Measurements from ENCODE around the gene DAB2IP. TPM values are rescaled to one million over a fixed set of nuclear protein-coding genes. Genes with fewer than 3 reads are reported as not detected.

The DAB2IP gene
- total RNA-seq, 3 donors from 2014 or later = 109 to 157 (median 111) TPM

GRCh38 chr9:121754655-121755436 lies 103.4 kb downstream of the DAB2IP start:
- peak in 1 of 3 donors; percentile 46 for DNase-seq
- intact Hi-C loops (cut with DNase I, micrococcal nuclease) = no loop called here
- H3K9me3 ChIP-seq = no peaks in the 10 kb centered on the region
- no peaks in the 10 kb centered on the region for H3K4me1 ChIP-seq (ENCODE audit: low read depth)
- H3K36me3 ChIP-seq (ENCODE audit: low read depth) = peaks cover 3% of the 10 kb centered on the region
- no peak for ATAC-seq
- no peak for TF ChIP-seq CTCF (IDR thresholded peaks at IDR 0.05)
- no peak overlapping the region for H3K4me3 ChIP-seq

- no peak overlapping the region for H3K4me3 ChIP-seq
- DNase-seq = peak in 1 of 3 donors; percentile 22
- no peaks in the 10 kb centered on the region for H3K9me3 ChIP-seq
- intact Hi-C loops (cut with DNase I, micrococcal nuclease) = no loop called here
- no peaks in the 10 kb centered on the region for H3K4me1 ChIP-seq (ENCODE audit: low read depth)
- H3K36me3 ChIP-seq (ENCODE audit: low read depth) = peaks cover 3% of the 10 kb centered on the region
- no peak for ATAC-seq
- TF ChIP-seq CTCF (IDR thresholded peaks at IDR 0.05) = no peak
Observed at GRCh38 chr9:121755581-121755980, 104.1 kb downstream of the DAB2IP start.

- H3K4me1 ChIP-seq (ENCODE audit: low read depth) = no peaks in the 10 kb centered on the region
- H3K9me3 ChIP-seq = no peaks in the 10 kb centered on the region
- peaks cover 3% of the 10 kb centered on the region for H3K36me3 ChIP-seq (ENCODE audit: low read depth)
- DNase-seq (peak in 1 of 3 donors; percentile 37), ATAC-seq (no peak)
- intact Hi-C loops (cut with DNase I, micrococcal nuclease) = no loop called here
- no peak for TF ChIP-seq CTCF (IDR thresholded peaks at IDR 0.05)
- no peak overlapping the region for H3K4me3 ChIP-seq
Observed at GRCh38 chr9:121756474-121757280, 105.2 kb downstream of the DAB2IP start.

- peaks cover 3% of the 10 kb centered on the region for H3K36me3 ChIP-seq (ENCODE audit: low read depth)
- H3K9me3 ChIP-seq = no peaks in the 10 kb centered on the region
- TF ChIP-seq CTCF (IDR thresholded peaks at IDR 0.05) = no peak
- H3K4me1 ChIP-seq (ENCODE audit: low read depth) = no peaks in the 10 kb centered on the region
- no peak for DNase-seq
- ATAC-seq = no peak
- intact Hi-C loops (cut with DNase I, micrococcal nuclease) = no loop called here
- no peak overlapping the region for H3K4me3 ChIP-seq
Observed at GRCh38 chr9:121757281-121757585, 105.8 kb downstream of the DAB2IP start.

GRCh38 chr9:121758693-121759092 lies 107.3 kb downstream of the DAB2IP start:
- ATAC-seq (no peak), DNase-seq (peak in 1 of 3 donors; percentile 15)
- Histone ChIP-seq H3K9me3 (no peaks in the 10 kb centered on the region), H3K4me3 (no peak overlapping the region), H3K4me1 (ENCODE audit: low read depth) (no peaks in the 10 kb centered on the region), H3K36me3 (ENCODE audit: low read depth) (peaks cover 3% of the 10 kb centered on the region)
- intact Hi-C loops (cut with DNase I, micrococcal nuclease) = no loop called here
- TF ChIP-seq CTCF (IDR thresholded peaks at IDR 0.05) = no peak
